NCI-H2196 (cell line): ENCODE results near the gene FBXO38.
A peak's percentile ranks its signal among the peaks of the same experiment; 100 is the strongest.

Experiments
- DNase-seq: peaks from one replicate; lab custom pipeline; 2025; ENCODE audit not compliant: unreplicated experiment; lab: John Stamatoyannopoulos, UW

Gene FBXO38

GRCh38 chr5:148469501-148469935 is 85.8 kb downstream of the FBXO38 start:
- peak; percentile 65 for DNase-seq

- DNase-seq = no peak
Measured at GRCh38 chr5:148471379-148471778, 87.6 kb downstream of the FBXO38 start.

- no peak for DNase-seq
Measured at GRCh38 chr5:148474025-148474511, 90.3 kb downstream of the FBXO38 start.

GRCh38 chr5:148476302-148476701 is 92.5 kb downstream of the FBXO38 start:
- DNase-seq = no peak

- DNase-seq = no peak
Measured at GRCh38 chr5:148477429-148477828, 93.7 kb downstream of the FBXO38 start.

GRCh38 chr5:148482196-148482595 is 98.4 kb downstream of the FBXO38 start:
- no peak for DNase-seq

GRCh38 chr5:148482697-148483462 is 99.1 kb downstream of the FBXO38 start:
- DNase-seq = no peak

GRCh38 chr5:148483750-148484149 is 100.0 kb downstream of the FBXO38 start:
- no peak for DNase-seq

- no peak for DNase-seq
Measured at GRCh38 chr5:148484651-148485050, 100.9 kb downstream of the FBXO38 start.

GRCh38 chr5:148486456-148486855 is 102.7 kb downstream of the FBXO38 start:
- DNase-seq = no peak

- DNase-seq = no peak
Measured at GRCh38 chr5:148488757-148489156, 105.0 kb downstream of the FBXO38 start.

GRCh38 chr5:148491015-148491792 is 107.4 kb downstream of the FBXO38 start:
- DNase-seq = no peak

- no peak for DNase-seq
Measured at GRCh38 chr5:148491793-148492184, 108.0 kb downstream of the FBXO38 start.

- DNase-seq = no peak
Measured at GRCh38 chr5:148492351-148492750, 108.6 kb downstream of the FBXO38 start.
